Bronchial epithelial cell (primary cell): ENCODE measurements around the gene ZNF780B. TPM values are rescaled to one million over a fixed set of nuclear protein-coding genes. Genes with fewer than 3 reads are reported as not detected.
A peak's percentile ranks its signal among the peaks of the same experiment; 100 is the strongest.

Experiments used
- DNase-seq: peaks from one replicate; pipeline ENCODE4 v3.0.0-alpha.2; 2010; ENCODE audit warnings: low read depth
- FAIRE-seq: peaks from 2 replicates; lab custom pipeline; 2011; peaks lifted over from hg19 to GRCh38; lab: Jason Lieb, UNC
- H3K27me3 ChIP-seq: 2 replicates; pipeline ENCODE4 v1.5.1; 2011; ENCODE audit warnings: low read length; ENCODE audit not compliant: control insufficient read depth, insufficient read depth
- H3K36me3 ChIP-seq: 2 replicates; pipeline ENCODE4 v1.5.1; 2011; ENCODE audit warnings: low read length; ENCODE audit not compliant: control insufficient read depth, insufficient read depth
- H3K4me3 ChIP-seq: 2 replicates; pipeline ENCODE4 v1.5.1; 2011; ENCODE audit warnings: mild to moderate bottlenecking, low read depth, low read length, control low read depth
- CTCF ChIP-seq: IDR thresholded peaks from 2 replicates; pipeline ENCODE4 v1.5.1; 2011; ENCODE audit warnings: mild to moderate bottlenecking, moderate library complexity, low read length, control low read depth, inconsistent platforms; ENCODE audit not compliant: insufficient read depth, severe bottlenecking
- total RNA-seq: library from RNA; depleted of rRNA; stranded (reverse); fragments of >200 nt; gene quantifications from 2 replicates; pipeline ENCODE4 v1.2.1, GENCODE V29; 2014

The ZNF780B gene
- total RNA-seq, 1 donor from 2014 or later = 7.9 TPM

- no peaks in the 10 kb centered on the region for H3K27me3 ChIP-seq
- no peak for TF ChIP-seq CTCF
- FAIRE-seq = no peak
Measured at GRCh38 chr19:40091205-40092129, 35.4 kb upstream of the ZNF780B start.

GRCh38 chr19:40090241-40091204 lies 34.5 kb upstream of the ZNF780B start, which contains the start of gene ZNF780A:
Gene ZNF780A, minus strand, starts transcription at chr19:40090943. Its CDS starts 6,190 bp downstream, at chr19:40084753.
- DNase-seq = peak; percentile 47
- no peak for FAIRE-seq
- TF ChIP-seq CTCF = no peak

More at GRCh38 chr19:40091205-40092129, 35.4 kb upstream of the ZNF780B start:
- no peak for DNase-seq
- peak overlapping the region; percentile 96 for H3K4me3 ChIP-seq
- H3K36me3 ChIP-seq = no peaks in the 10 kb centered on the region

DNA sequence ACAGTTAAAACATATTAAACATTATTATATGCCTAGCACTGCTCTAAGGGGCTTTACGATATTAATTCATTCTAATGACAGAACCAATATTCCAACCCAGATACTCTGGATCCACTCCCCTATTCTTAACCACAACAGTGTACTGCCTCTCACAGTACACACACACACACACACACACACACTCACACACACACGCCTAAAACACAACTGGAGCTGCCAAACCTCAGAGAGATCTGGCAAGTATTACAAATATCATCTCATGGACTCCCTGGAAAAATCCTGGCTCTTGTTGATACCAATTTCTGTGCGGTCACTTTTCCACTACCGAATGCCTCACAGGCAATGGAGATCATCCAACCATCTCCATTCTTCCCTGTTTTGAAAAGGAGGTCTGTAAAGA lies 33.4 kb upstream of the ZNF780B start:
- FAIRE-seq (no peak), DNase-seq (no peak)
- Histone ChIP-seq H3K36me3 (no peaks in the 10 kb centered on the region), H3K27me3 (no peaks in the 10 kb centered on the region), H3K4me3 (peak overlapping the region; percentile 96)
- TF ChIP-seq CTCF = no peak

More at GRCh38 chr19:40090241-40091204, 34.5 kb upstream of the ZNF780B start, which contains the start of gene ZNF780A:
- H3K27me3 ChIP-seq = no peaks in the 10 kb centered on the region
- H3K4me3 ChIP-seq = peak within 1 kb of the TSS; percentile 96
- H3K36me3 ChIP-seq = no peaks in the 10 kb centered on the region

DNA sequence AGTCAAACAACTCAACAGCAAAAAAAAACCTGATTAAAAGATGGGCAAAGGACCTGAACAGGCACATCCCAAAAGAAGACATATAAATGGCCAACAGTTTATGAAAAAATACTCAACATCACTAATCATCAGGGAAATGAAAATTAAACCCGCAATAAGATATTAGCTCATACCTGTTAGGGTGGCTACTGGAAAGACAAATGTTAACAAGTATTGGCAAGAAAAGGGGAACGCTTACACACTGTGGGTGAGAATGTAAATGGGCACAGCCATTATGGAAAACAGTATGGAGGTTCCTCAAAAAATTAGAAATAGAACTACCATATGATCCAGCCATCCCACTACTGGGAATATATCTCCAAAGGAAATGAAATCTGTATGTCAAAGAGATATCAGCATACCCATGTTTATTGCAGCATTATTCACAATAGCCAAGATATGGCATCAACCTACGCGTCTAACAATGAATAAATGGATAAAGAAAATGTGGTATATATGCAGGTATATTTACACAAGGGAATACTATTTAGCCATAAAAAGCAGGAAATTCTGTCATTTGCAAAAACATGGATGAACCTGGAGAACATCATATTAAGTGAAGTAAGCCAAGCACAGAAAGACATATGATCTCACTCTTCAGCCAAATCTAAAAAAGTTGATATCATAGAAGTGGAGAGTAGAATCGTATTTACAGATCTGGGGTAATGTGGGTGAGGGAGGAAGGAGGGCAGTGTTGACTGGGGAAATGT lies 32.4 kb upstream of the ZNF780B start:
- no peaks in the 10 kb centered on the region for H3K27me3 ChIP-seq
- no peak for DNase-seq
- no peak for FAIRE-seq
- H3K36me3 ChIP-seq = no peaks in the 10 kb centered on the region
- no peak overlapping the region for H3K4me3 ChIP-seq
- no peak for TF ChIP-seq CTCF

DNA sequence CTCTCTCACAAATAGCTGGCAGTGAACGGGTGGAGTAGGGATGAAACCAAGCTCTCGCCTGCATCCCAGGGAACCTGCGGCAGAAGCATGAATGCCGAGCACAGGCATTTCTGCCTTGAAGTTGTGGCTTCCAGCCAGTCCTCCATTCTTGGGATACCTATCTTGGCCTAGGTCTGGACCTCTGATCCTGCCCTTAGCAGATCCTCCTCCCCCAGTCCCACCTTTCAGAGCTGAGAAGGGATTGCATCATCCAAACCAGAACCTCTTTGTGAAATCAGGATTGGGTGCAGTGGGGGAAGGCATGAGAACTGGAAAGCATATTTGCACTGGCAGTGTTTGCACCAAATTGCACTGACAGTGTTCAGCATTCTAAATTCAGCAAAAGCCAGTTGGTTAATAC lies 28.9 kb upstream of the ZNF780B start:
- FAIRE-seq = no peak
- Histone ChIP-seq H3K4me3 (no peak overlapping the region), H3K36me3 (peaks cover 2% of the 10 kb centered on the region), H3K27me3 (no peaks in the 10 kb centered on the region)
- no peak for DNase-seq
- no peak for TF ChIP-seq CTCF
